Measurements from ENCODE around the gene ADAMTS13.
"Not testable (repeated sequence)": the region's sequence is repeated elsewhere in the genome, so short reads cannot be mapped to it uniquely, and the experiment has no call there.

The ADAMTS13 gene

GRCh38 chr9:133392308-133392707 lies 29.9 kb upstream of the ADAMTS13 start:
- not testable (repeated sequence) for DNase-seq (ENCODE audit: low read depth, low spot score)

GRCh38 chr9:133393399-133393798 lies 28.8 kb upstream of the ADAMTS13 start:
- no peak for DNase-seq (ENCODE audit: low read depth, low spot score)

- no peak for DNase-seq (ENCODE audit: low read depth, low spot score)
Measured at GRCh38 chr9:133394687-133395271, 27.4 kb upstream of the ADAMTS13 start.

GRCh38 chr9:133396952-133397351 lies 25.2 kb upstream of the ADAMTS13 start:
- no peak for DNase-seq (ENCODE audit: low read depth, low spot score)

- no peak for DNase-seq (ENCODE audit: low read depth, low spot score)
Measured at GRCh38 chr9:133397370-133397769, 24.8 kb upstream of the ADAMTS13 start.

GRCh38 chr9:133397895-133398294 lies 24.3 kb upstream of the ADAMTS13 start:
- no peak for DNase-seq (ENCODE audit: low read depth, low spot score)

- no peak for DNase-seq (ENCODE audit: low read depth, low spot score)
Measured at GRCh38 chr9:133400292-133400691, 21.9 kb upstream of the ADAMTS13 start.

GRCh38 chr9:133401588-133401987 lies 20.6 kb upstream of the ADAMTS13 start:
- no peak for DNase-seq (ENCODE audit: low read depth, low spot score)

GRCh38 chr9:133402689-133403088 lies 19.5 kb upstream of the ADAMTS13 start:
- DNase-seq (ENCODE audit: low read depth, low spot score) = no peak

- peak; percentile 17 for DNase-seq (ENCODE audit: low read depth, low spot score)
Measured at GRCh38 chr9:133403766-133404453, 18.3 kb upstream of the ADAMTS13 start.

- no peak for DNase-seq (ENCODE audit: low read depth, low spot score)
Measured at GRCh38 chr9:133404454-133405002, 17.6 kb upstream of the ADAMTS13 start.

- no peak for DNase-seq (ENCODE audit: low read depth, low spot score)
Measured at GRCh38 chr9:133405508-133406438, 16.4 kb upstream of the ADAMTS13 start.

GRCh38 chr9:133406480-133407307 lies 15.5 kb upstream of the ADAMTS13 start:
- peak; percentile 60 for DNase-seq (ENCODE audit: low read depth, low spot score)

GRCh38 chr9:133408042-133408441 lies 14.1 kb upstream of the ADAMTS13 start:
- no peak for DNase-seq (ENCODE audit: low read depth, low spot score)

GRCh38 chr9:133415170-133415569 lies 7.0 kb upstream of the ADAMTS13 start:
- DNase-seq (ENCODE audit: low read depth, low spot score) = no peak

GRCh38 chr9:133417541-133418461 lies 4.4 kb upstream of the ADAMTS13 start, which contains the start of gene REXO4:
Gene REXO4, minus strand, starts transcription at chr9:133418010. Its CDS starts 166 bp downstream, at chr9:133417844.
- DNase-seq (ENCODE audit: low read depth, low spot score) = peak; percentile 70

- DNase-seq (ENCODE audit: low read depth, low spot score) = no peak
Measured at GRCh38 chr9:133419005-133419404, 3.2 kb upstream of the ADAMTS13 start.

- DNase-seq (ENCODE audit: low read depth, low spot score) = no peak
Measured at GRCh38 chr9:133420392-133420827, 1.8 kb upstream of the ADAMTS13 start.

GRCh38 chr9:133423216-133423615 lies 1.0 kb downstream of the ADAMTS13 start:
- no peak for DNase-seq (ENCODE audit: low read depth, low spot score)

- no peak for DNase-seq (ENCODE audit: low read depth, low spot score)
Measured at GRCh38 chr9:133424187-133424586, 2.0 kb downstream of the ADAMTS13 start.
